NCI-H82 treated with DMSO at 0.1 percent for 48 hours (cell line): ENCODE results near the gene CD2AP.
A peak's percentile ranks its signal among the peaks of the same experiment; 100 is the strongest.
"Not testable (repeated sequence)": the region's sequence is repeated elsewhere in the genome, so short reads cannot be mapped to it uniquely, and the experiment has no call there.

ENCODE experiments used
- DNase-seq: peaks from one replicate; lab custom pipeline; 2025; ENCODE audit not compliant: unreplicated experiment; lab: John Stamatoyannopoulos, UW

CD2AP gene

GRCh38 chr6:47630587-47630986 is 153.0 kb downstream of the CD2AP start:
- no peak for DNase-seq

- peak; percentile 64 for DNase-seq
Measured at GRCh38 chr6:47631269-47631772, 153.7 kb downstream of the CD2AP start.

- no peak for DNase-seq
Measured at GRCh38 chr6:47631797-47632196, 154.2 kb downstream of the CD2AP start.

- DNase-seq, result peak; percentile 64
Measured at GRCh38 chr6:47633141-47633540, 155.6 kb downstream of the CD2AP start.

- no peak for DNase-seq
Measured at GRCh38 chr6:47634210-47635047, 156.8 kb downstream of the CD2AP start.

GRCh38 chr6:47646689-47647088 is 169.1 kb downstream of the CD2AP start:
- no peak for DNase-seq

- no peak for DNase-seq
Measured at GRCh38 chr6:47647188-47647587, 169.6 kb downstream of the CD2AP start.

GRCh38 chr6:47647626-47648025 is 170.0 kb downstream of the CD2AP start:
- not testable (repeated sequence) for DNase-seq

GRCh38 chr6:47648031-47648430 is 170.4 kb downstream of the CD2AP start:
- DNase-seq, result no peak

GRCh38 chr6:47650553-47651432 is 173.2 kb downstream of the CD2AP start:
- DNase-seq, result no peak

GRCh38 chr6:47651505-47651944 is 173.9 kb downstream of the CD2AP start:
- no peak for DNase-seq

GRCh38 chr6:47653706-47654105 is 176.1 kb downstream of the CD2AP start:
- DNase-seq, result no peak

- DNase-seq, result no peak
Measured at GRCh38 chr6:47654255-47654654, 176.7 kb downstream of the CD2AP start.

- DNase-seq, result no peak
Measured at GRCh38 chr6:47655719-47656595, 178.4 kb downstream of the CD2AP start.

- DNase-seq, result no peak
Measured at GRCh38 chr6:47661960-47662359, 184.4 kb downstream of the CD2AP start.

- no peak for DNase-seq
Measured at GRCh38 chr6:47663462-47664216, 186.1 kb downstream of the CD2AP start.

- no peak for DNase-seq
Measured at GRCh38 chr6:47665112-47665511, 187.5 kb downstream of the CD2AP start.

- DNase-seq, result peak; percentile 74
Measured at GRCh38 chr6:47669684-47670513, 192.3 kb downstream of the CD2AP start.

GRCh38 chr6:47670851-47671250 is 193.3 kb downstream of the CD2AP start:
- no peak for DNase-seq
